Upper lobe of left lung (tissue), 6 donors: ENCODE measurements around the gene IL1RL2. TPM values are rescaled to one million over a fixed set of nuclear protein-coding genes. Genes with fewer than 3 reads are reported as not detected.

Source experiments
- ATAC-seq, 2 donors: fragments of 200-7000 bp; cut with Tn5 transposase; one replicate each; pipeline ENCODE4 v1.9.1; 2022; ENCODE audit warnings: mild to moderate bottlenecking in 2 of 2, moderate library complexity in 2 of 2; ENCODE audit not compliant: low FRiP score in 2 of 2
- DNase-seq, 2 donors: peaks; one replicate each; pipeline ENCODE4 v3.0.0-alpha.2; 2019 to 2020
- H3K27ac ChIP-seq, 4 donors: fragments of 200-600 bp; sonication (generic); one replicate each; pipeline ENCODE4 v1.5.1; 2016 to 2019
- H3K27me3 ChIP-seq, 4 donors: fragments of 200-600 bp; sonication (generic); one replicate each; pipeline ENCODE4 v1.5.1; 2017 to 2019
- H3K36me3 ChIP-seq, 4 donors: fragments of 200-600 bp; sonication (generic); one replicate each; pipeline ENCODE4 v1.5.1; 2016 to 2019
- H3K4me1 ChIP-seq, 4 donors: fragments of 200-600 bp; sonication (generic); one replicate each; pipeline ENCODE4 v1.5.1; 2018 to 2019
- H3K4me3 ChIP-seq, 4 donors: fragments of 200-600 bp; sonication (generic); one replicate each; pipeline ENCODE4 v1.5.1; 2017 to 2019; ENCODE audit warnings: mild to moderate bottlenecking in 2 of 4, moderate library complexity in 1 of 4
- H3K9me3 ChIP-seq, 4 donors: fragments of 200-600 bp; sonication (generic); one replicate each; pipeline ENCODE4 v1.5.1; 2018 to 2019
- CTCF ChIP-seq, 6 experiments: fragments of 450-650 bp in 4 of 6; fragments of 200-600 bp in 2 of 6; sonication (generic) in 2 of 6; IDR thresholded peaks; one replicate each; pipeline ENCODE4 v1.5.1; 2016 to 2019; ENCODE audit warnings: antibody characterized with exemption in 6 of 6
- EP300 ChIP-seq, 4 donors: sonication (generic); formaldehyde crosslinking; IDR thresholded peaks; one replicate each; pipeline ENCODE4 v1.5.1; 2017; ENCODE audit warnings: antibody characterized with exemption in 4 of 4, control low read depth in 2 of 4
- POLR2A ChIP-seq, 4 donors: fragments of 450-650 bp; IDR thresholded peaks; one replicate each; pipeline ENCODE4 v1.5.1; 2016 to 2017; ENCODE audit warnings: antibody characterized with exemption in 4 of 4, mild to moderate bottlenecking in 2 of 4
- POLR2AphosphoS5 ChIP-seq, 2 donors: sonication (generic); formaldehyde crosslinking; IDR thresholded peaks; one replicate each; pipeline ENCODE4 v1.5.1; 2017; ENCODE audit warnings: antibody characterized with exemption in 2 of 2
- WGBS, 2 donors: methylation state at CpG; one replicate each; pipeline ENCODE4 v1.1.5; 2017 to 2018; 5-methylcytosine and 5-hydroxymethylcytosine counted together
- total RNA-seq, 6 donors: library from RNA; depleted of rRNA in 4 of 6; stranded (reverse); fragments of >200 nt in 4 of 6; gene quantifications; one replicate each; pipeline versions ENCODE4 v1.1.0 to v1.2.1, GENCODE V29; 2016 to 2021
- donor health status: DM: no; HTN: no; CAD: no; lungs with moderate emphysema.
- donor health status: DM: no; HTN: yes; CAD: no; lungs with severe emphysema.

IL1RL2 gene
- total RNA-seq, 6 donors from 2014 or later: 0.57 to 1.7 (median 1.4) TPM; not detected in 1

GRCh38 chr2:102158011-102158755 lies 28.6 kb upstream of the IL1RL2 start:
- no peak for TF ChIP-seq EP300 (IDR thresholded peaks at IDR 0.05)
- no peak for TF ChIP-seq CTCF (IDR thresholded peaks at IDR 0.05)
- TF ChIP-seq POLR2A (IDR thresholded peaks at IDR 0.05): no peak
- no peak for TF ChIP-seq POLR2AphosphoS5 (IDR thresholded peaks at IDR 0.05)
- DNase-seq (no peak), ATAC-seq (no peak)
- H3K27me3 ChIP-seq: no peaks in the 10 kb centered on the region
- peaks cover 7 to 65% (median 20%) of the 10 kb centered on the region in 4 donors for H3K36me3 ChIP-seq
- H3K27ac ChIP-seq: peak overlapping the region in 3 of 4 donors; percentile 4 to 46 (median 44)
- no peak overlapping the region for H3K4me3 ChIP-seq
- H3K9me3 ChIP-seq: no peaks in the 10 kb centered on the region
- H3K4me1 ChIP-seq: peaks cover 33 to 48% (median 41%) of the 10 kb centered on the region in 4 donors

GRCh38 chr2:102159295-102159694 lies 27.5 kb upstream of the IL1RL2 start:
- peaks cover 7 to 61% (median 17%) of the 10 kb centered on the region in 4 donors for H3K36me3 ChIP-seq
- no peaks in the 10 kb centered on the region for H3K27me3 ChIP-seq
- peak overlapping the region in 3 of 4 donors; percentile 1 to 46 (median 27) for H3K27ac ChIP-seq
- no peaks in the 10 kb centered on the region for H3K9me3 ChIP-seq
- TF ChIP-seq CTCF (IDR thresholded peaks at IDR 0.05) (no peak), POLR2A (IDR thresholded peaks at IDR 0.05) (no peak), POLR2AphosphoS5 (IDR thresholded peaks at IDR 0.05) (no peak), EP300 (IDR thresholded peaks at IDR 0.05) (no peak)
- WGBS, 2 donors: 67% methylated on average over 1 of the region's 1 CpG; no CpG with 5 or more reads in 1 of the 2 donors
- H3K4me1 ChIP-seq: peaks cover 32 to 48% (median 42%) of the 10 kb centered on the region in 4 donors
- H3K4me3 ChIP-seq: no peak overlapping the region
- ATAC-seq: no peak
- no peak for DNase-seq

GRCh38 chr2:102166189-102166845 lies 20.5 kb upstream of the IL1RL2 start:
- Histone ChIP-seq H3K27me3 (no peaks in the 10 kb centered on the region), H3K4me3 (no peak overlapping the region), H3K36me3 (peaks cover 0 to 66% (median 17%) of the 10 kb centered on the region in 4 donors), H3K27ac (peak overlapping the region in 2 of 4 donors; percentile 23 to 37), H3K4me1 (peaks cover 14 to 35% (median 21%) of the 10 kb centered on the region in 4 donors), H3K9me3 (no peaks in the 10 kb centered on the region)
- WGBS, 2 donors: 30 to 34% methylated on average over 4 of the region's 4 CpGs
- peak in 5 of 6 experiments; percentile 26 to 62 (median 47) for TF ChIP-seq CTCF (IDR thresholded peaks at IDR 0.05)
- TF ChIP-seq POLR2A (IDR thresholded peaks at IDR 0.05): no peak
- TF ChIP-seq EP300 (IDR thresholded peaks at IDR 0.05): no peak
- ATAC-seq: peak; percentile 46 to 61
- DNase-seq: peak in 1 of 2 donors; percentile 44

GRCh38 chr2:102168026-102168771 lies 18.6 kb upstream of the IL1RL2 start:
- Histone ChIP-seq H3K4me1 (peaks cover 8 to 23% (median 14%) of the 10 kb centered on the region in 4 donors), H3K27ac (no peak overlapping the region), H3K9me3 (no peaks in the 10 kb centered on the region), H3K36me3 (peaks cover 7 to 81% (median 26%) of the 10 kb centered on the region in 4 donors), H3K27me3 (no peaks in the 10 kb centered on the region), H3K4me3 (no peak overlapping the region)
- 93 to 95% methylated on average over 5 of the region's 5 CpGs for whole genome bisulfite sequencing, 2 donors
- no peak for DNase-seq
- no peak for TF ChIP-seq POLR2AphosphoS5 (IDR thresholded peaks at IDR 0.05)
- no peak for TF ChIP-seq CTCF (IDR thresholded peaks at IDR 0.05)
- TF ChIP-seq POLR2A (IDR thresholded peaks at IDR 0.05): no peak
- TF ChIP-seq EP300 (IDR thresholded peaks at IDR 0.05): no peak
- no peak for ATAC-seq
